SK-N-SH treated with all-trans-retinoic acid at 6 μM for 48 hours (cell line): Measurements from ENCODE around the gene ABCC5.
A peak's percentile ranks its signal among the peaks of the same experiment; 100 is the strongest.

Source experiments
- ATAC-seq: fragments of 200-7000 bp; cut with Tn5 transposase; 3 replicates; pipeline ENCODE4 v1.9.1; 2020; ENCODE audit warnings: mild to moderate bottlenecking, moderate library complexity
- ARNTL ChIP-seq: fragments of 450-650 bp; formaldehyde crosslinking; IDR thresholded peaks from 2 replicates; pipeline ENCODE4 v1.5.0; 2020; ENCODE audit warnings: low read depth, mild to moderate bottlenecking, moderate library complexity, borderline replicate concordance
- BACH2 ChIP-seq: fragments of 250-450 bp; sonication (Bioruptor Pico); IDR thresholded peaks from 2 replicates; pipeline ENCODE4 v1.9.0; 2021; ENCODE audit warnings: mild to moderate bottlenecking, borderline replicate concordance
- CSDC2 ChIP-seq: fragments of 250-450 bp; sonication (Bioruptor Pico); IDR thresholded peaks from 2 replicates; pipeline ENCODE4 v1.5.0; 2020; ENCODE audit warnings: mild to moderate bottlenecking, moderate library complexity
- ESRRG ChIP-seq: fragments of 250-450 bp; sonication (Bioruptor Pico); IDR thresholded peaks from 2 replicates; pipeline ENCODE4 v1.6.1; 2021; ENCODE audit warnings: mild to moderate bottlenecking
- GLIS3 ChIP-seq: fragments of 250-450 bp; sonication (Bioruptor Pico); IDR thresholded peaks from 2 replicates; pipeline ENCODE4 v1.5.0; 2020; ENCODE audit warnings: mild to moderate bottlenecking, moderate library complexity
- ISL1 ChIP-seq: fragments of 250-450 bp; sonication (Bioruptor Pico); IDR thresholded peaks from 2 replicates; pipeline ENCODE4 v2.1.2; 2022; ENCODE audit warnings: mild to moderate bottlenecking, moderate library complexity
- RARB ChIP-seq: fragments of 250-450 bp; sonication (Bioruptor Pico); IDR thresholded peaks from 2 replicates; pipeline ENCODE4 v1.8.0; 2021; ENCODE audit warnings: mild to moderate bottlenecking, moderate library complexity
- SNAI2 ChIP-seq: fragments of 250-450 bp; sonication (Bioruptor Pico); IDR thresholded peaks from 2 replicates; pipeline ENCODE4 v1.5.0; 2020; ENCODE audit warnings: mild to moderate bottlenecking, moderate library complexity
- TCF4 ChIP-seq: fragments of 250-450 bp; sonication (Bioruptor Pico); IDR thresholded peaks from 2 replicates; pipeline ENCODE4 v1.8.0; 2021; ENCODE audit warnings: mild to moderate bottlenecking, moderate library complexity, borderline replicate concordance
- ZC3H10 ChIP-seq: fragments of 250-450 bp; sonication (Bioruptor Pico); IDR thresholded peaks from 2 replicates; pipeline ENCODE4 v1.5.1; 2021; ENCODE audit warnings: mild to moderate bottlenecking, moderate library complexity
- ZFP3 ChIP-seq: fragments of 250-450 bp; sonication (Bioruptor Pico); IDR thresholded peaks from 2 replicates; pipeline ENCODE4 v1.5.0; 2020; ENCODE audit warnings: mild to moderate bottlenecking, moderate library complexity
- ZFP30 ChIP-seq: fragments of 450-650 bp; formaldehyde crosslinking; IDR thresholded peaks from 2 replicates; pipeline ENCODE4 v1.5.0; 2022; ENCODE audit warnings: mild to moderate bottlenecking, moderate library complexity
- ZNF565 ChIP-seq: fragments of 450-650 bp; formaldehyde crosslinking; conservative IDR thresholded peaks from 2 replicates; pipeline ENCODE4 v1.5.0; 2020; ENCODE audit warnings: low read depth, mild to moderate bottlenecking, moderate library complexity
- ZNF8 ChIP-seq: fragments of 450-650 bp; formaldehyde crosslinking; IDR thresholded peaks from 2 replicates; pipeline ENCODE4 v1.5.0; 2020; ENCODE audit warnings: mild to moderate bottlenecking, moderate library complexity
- TF ChIP-seq, protein P1 (sequence below): fragments of 250-450 bp; sonication (Bioruptor Pico); IDR thresholded peaks from 2 replicates; pipeline ENCODE4 v1.8.0; 2020; ENCODE audit warnings: mild to moderate bottlenecking, moderate library complexity, borderline replicate concordance
- TF ChIP-seq, protein P2 (sequence below): fragments of 250-450 bp; sonication (Bioruptor Pico); IDR thresholded peaks from 2 replicates; pipeline ENCODE4 v1.5.1; 2021; ENCODE audit warnings: mild to moderate bottlenecking, moderate library complexity
- TF ChIP-seq, protein P3 (sequence below): fragments of 250-450 bp; sonication (Bioruptor Pico); IDR thresholded peaks from 2 replicates; pipeline ENCODE4 v1.5.1; 2020; ENCODE audit warnings: low read depth, mild to moderate bottlenecking, moderate library complexity
- TF ChIP-seq, protein P4 (sequence below): fragments of 250-450 bp; sonication (Bioruptor Pico); IDR thresholded peaks from 2 replicates; pipeline ENCODE4 v1.5.0; 2020; ENCODE audit warnings: mild to moderate bottlenecking, moderate library complexity
- TF ChIP-seq, protein P5 (sequence below): fragments of 250-450 bp; sonication (Bioruptor Pico); IDR thresholded peaks from 2 replicates; pipeline ENCODE4 v1.8.0; 2021; ENCODE audit warnings: low read depth, mild to moderate bottlenecking, moderate library complexity, borderline replicate concordance

Gene ABCC5

DNA sequence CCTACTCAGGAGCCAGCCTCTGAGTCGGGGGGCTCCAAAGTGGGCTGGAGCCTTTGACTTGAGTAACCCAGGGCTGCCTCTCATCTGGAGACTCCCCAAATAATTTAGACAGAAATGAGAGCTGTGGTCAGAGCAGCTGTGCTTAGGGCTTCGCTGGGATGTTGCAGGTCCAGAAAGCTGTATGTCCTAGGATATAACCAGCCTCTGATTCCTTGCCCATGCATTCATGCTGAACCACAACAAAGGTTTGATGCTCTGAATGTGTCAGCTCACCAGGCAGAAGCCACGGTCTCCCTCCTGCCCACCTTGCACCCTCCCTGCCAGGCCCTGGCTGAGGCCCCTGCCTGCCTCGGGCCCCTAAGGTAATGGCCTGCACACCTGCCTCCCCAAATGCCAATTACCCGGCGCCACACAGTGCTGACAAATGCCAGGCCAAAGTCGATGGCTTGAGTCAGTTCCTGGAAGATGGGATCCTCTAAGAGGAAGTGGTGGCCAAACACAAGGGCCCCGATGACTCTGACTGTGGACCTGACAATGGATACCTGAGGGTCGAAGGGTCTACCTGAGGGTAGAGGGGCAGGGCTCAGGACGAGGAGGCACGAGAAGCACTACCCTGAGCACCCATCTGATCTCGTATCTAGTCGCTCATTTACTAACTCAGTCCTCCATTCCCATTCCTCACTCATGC, 111.3 kb downstream of the ABCC5 start (continued):
- TF ChIP-seq, protein P1, sequence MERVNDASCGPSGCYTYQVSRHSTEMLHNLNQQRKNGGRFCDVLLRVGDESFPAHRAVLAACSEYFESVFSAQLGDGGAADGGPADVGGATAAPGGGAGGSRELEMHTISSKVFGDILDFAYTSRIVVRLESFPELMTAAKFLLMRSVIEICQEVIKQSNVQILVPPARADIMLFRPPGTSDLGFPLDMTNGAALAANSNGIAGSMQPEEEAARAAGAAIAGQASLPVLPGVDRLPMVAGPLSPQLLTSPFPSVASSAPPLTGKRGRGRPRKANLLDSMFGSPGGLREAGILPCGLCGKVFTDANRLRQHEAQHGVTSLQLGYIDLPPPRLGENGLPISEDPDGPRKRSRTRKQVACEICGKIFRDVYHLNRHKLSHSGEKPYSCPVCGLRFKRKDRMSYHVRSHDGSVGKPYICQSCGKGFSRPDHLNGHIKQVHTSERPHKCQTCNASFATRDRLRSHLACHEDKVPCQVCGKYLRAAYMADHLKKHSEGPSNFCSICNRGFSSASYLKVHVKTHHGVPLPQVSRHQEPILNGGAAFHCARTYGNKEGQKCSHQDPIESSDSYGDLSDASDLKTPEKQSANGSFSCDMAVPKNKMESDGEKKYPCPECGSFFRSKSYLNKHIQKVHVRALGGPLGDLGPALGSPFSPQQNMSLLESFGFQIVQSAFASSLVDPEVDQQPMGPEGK (CRISPR knock-in tag), result no peak
- no peak for TF ChIP-seq GLIS3 (CRISPR knock-in tag)
- TF ChIP-seq ZNF8 (CRISPR knock-in tag), result no peak
- no peak for TF ChIP-seq BACH2
- TF ChIP-seq ARNTL (CRISPR knock-in tag), result no peak
- TF ChIP-seq, protein P2, sequence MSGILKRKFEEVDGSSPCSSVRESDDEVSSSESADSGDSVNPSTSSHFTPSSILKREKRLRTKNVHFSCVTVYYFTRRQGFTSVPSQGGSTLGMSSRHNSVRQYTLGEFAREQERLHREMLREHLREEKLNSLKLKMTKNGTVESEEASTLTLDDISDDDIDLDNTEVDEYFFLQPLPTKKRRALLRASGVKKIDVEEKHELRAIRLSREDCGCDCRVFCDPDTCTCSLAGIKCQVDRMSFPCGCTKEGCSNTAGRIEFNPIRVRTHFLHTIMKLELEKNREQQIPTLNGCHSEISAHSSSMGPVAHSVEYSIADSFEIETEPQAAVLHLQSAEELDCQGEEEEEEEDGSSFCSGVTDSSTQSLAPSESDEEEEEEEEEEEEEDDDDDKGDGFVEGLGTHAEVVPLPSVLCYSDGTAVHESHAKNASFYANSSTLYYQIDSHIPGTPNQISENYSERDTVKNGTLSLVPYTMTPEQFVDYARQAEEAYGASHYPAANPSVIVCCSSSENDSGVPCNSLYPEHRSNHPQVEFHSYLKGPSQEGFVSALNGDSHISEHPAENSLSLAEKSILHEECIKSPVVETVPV (CRISPR knock-in tag), result no peak

DNA sequence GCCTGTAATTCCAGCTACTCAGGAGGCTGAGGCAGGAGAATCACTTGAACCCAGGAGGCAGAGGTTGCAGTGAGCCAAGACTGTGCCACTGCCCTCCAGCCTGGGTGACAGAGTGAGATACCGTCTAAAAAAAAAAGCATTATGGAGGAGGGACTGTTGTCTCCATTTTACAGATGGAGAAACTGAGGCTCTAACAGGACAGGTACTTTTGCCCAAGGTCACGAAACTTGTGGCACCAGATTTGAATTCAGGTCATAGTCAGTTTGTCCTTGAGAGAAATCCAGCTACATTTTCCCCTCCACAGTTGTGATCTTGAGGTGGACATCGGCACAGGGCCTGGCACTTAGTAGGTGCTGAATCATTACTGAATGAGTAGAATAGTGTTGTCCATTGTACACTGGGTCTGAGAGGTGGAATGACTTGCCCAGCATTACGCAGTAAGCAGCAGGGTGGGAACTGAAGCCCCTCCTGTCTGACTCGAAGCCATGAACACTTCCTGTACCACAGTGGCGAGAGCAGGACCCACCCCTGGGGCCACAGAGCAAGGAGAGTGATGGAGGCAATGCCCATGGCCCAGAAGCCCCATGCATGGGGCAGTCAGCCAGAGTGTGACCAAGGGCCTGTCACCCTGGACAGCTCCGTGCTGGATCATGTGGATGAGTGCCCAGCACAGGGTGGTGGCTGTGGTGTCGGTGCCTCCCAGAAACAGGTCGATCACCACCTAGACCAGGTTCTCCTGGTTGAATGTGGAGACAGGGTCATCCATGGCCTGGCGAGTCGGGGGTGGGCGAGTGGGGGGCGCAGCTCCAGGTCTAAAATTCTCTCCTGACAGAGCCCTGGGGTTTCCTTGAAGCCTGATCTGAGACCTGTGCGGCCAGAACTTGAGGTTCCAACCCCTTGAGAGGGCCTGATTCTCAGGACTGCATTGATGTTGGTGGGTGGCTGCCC, 112.6 kb downstream of the ABCC5 start:
- TF ChIP-seq, protein P3, sequence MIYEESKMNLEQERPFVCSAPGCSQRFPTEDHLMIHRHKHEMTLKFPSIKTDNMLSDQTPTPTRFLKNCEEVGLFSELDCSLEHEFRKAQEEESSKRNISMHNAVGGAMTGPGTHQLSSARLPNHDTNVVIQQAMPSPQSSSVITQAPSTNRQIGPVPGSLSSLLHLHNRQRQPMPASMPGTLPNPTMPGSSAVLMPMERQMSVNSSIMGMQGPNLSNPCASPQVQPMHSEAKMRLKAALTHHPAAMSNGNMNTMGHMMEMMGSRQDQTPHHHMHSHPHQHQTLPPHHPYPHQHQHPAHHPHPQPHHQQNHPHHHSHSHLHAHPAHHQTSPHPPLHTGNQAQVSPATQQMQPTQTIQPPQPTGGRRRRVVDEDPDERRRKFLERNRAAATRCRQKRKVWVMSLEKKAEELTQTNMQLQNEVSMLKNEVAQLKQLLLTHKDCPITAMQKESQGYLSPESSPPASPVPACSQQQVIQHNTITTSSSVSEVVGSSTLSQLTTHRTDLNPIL (CRISPR knock-in tag), result no peak
- TF ChIP-seq, protein P1 (CRISPR knock-in tag), result no peak
- TF ChIP-seq, protein P2 (CRISPR knock-in tag), result no peak
- TF ChIP-seq SNAI2 (no peak), RARB (CRISPR knock-in tag) (no peak), ZFP30 (no peak), CSDC2 (CRISPR knock-in tag) (no peak), ISL1 (no peak), TCF4 (no peak), ZC3H10 (no peak), ZFP3 (CRISPR knock-in tag) (no peak), ARNTL (CRISPR knock-in tag) (no peak), ZNF8 (CRISPR knock-in tag) (no peak), ZNF565 (CRISPR knock-in tag) (no peak), ESRRG (CRISPR knock-in tag) (no peak)
- TF ChIP-seq, protein P4, sequence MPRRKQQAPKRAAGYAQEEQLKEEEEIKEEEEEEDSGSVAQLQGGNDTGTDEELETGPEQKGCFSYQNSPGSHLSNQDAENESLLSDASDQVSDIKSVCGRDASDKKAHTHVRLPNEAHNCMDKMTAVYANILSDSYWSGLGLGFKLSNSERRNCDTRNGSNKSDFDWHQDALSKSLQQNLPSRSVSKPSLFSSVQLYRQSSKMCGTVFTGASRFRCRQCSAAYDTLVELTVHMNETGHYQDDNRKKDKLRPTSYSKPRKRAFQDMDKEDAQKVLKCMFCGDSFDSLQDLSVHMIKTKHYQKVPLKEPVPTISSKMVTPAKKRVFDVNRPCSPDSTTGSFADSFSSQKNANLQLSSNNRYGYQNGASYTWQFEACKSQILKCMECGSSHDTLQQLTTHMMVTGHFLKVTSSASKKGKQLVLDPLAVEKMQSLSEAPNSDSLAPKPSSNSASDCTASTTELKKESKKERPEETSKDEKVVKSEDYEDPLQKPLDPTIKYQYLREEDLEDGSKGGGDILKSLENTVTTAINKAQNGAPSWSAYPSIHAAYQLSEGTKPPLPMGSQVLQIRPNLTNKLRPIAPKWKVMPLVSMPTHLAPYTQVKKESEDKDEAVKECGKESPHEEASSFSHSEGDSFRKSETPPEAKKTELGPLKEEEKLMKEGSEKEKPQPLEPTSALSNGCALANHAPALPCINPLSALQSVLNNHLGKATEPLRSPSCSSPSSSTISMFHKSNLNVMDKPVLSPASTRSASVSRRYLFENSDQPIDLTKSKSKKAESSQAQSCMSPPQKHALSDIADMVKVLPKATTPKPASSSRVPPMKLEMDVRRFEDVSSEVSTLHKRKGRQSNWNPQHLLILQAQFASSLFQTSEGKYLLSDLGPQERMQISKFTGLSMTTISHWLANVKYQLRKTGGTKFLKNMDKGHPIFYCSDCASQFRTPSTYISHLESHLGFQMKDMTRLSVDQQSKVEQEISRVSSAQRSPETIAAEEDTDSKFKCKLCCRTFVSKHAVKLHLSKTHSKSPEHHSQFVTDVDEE (CRISPR knock-in tag), result no peak
- TF ChIP-seq, protein P5, sequence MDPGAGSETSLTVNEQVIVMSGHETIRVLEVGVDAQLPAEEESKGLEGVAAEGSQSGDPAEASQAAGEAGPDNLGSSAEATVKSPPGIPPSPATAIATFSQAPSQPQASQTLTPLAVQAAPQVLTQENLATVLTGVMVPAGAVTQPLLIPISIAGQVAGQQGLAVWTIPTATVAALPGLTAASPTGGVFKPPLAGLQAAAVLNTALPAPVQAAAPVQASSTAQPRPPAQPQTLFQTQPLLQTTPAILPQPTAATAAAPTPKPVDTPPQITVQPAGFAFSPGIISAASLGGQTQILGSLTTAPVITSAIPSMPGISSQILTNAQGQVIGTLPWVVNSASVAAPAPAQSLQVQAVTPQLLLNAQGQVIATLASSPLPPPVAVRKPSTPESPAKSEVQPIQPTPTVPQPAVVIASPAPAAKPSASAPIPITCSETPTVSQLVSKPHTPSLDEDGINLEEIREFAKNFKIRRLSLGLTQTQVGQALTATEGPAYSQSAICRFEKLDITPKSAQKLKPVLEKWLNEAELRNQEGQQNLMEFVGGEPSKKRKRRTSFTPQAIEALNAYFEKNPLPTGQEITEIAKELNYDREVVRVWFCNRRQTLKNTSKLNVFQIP (CRISPR knock-in tag), result no peak
- TF ChIP-seq, all 23 proteins: peak for 0
- ATAC-seq, result peak; percentile 45; the same call in 2 of the 3 replicates
